Prostate gland (tissue), 2 donors: ENCODE results near the gene FBXO10.

Experiments used
- POLR2A ChIP-seq: fragments of 450-650 bp; IDR thresholded peaks from one replicate; pipeline ENCODE4 v1.6.1; 2016; ENCODE audit warnings: antibody characterized with exemption, mild to moderate bottlenecking
- POLR2AphosphoS5 ChIP-seq: sonication (generic); formaldehyde crosslinking; IDR thresholded peaks from one replicate; pipeline ENCODE4 v1.6.1; 2017; ENCODE audit warnings: antibody characterized with exemption
- TF ChIP-seq, protein P1 (sequence below), 4 experiments: fragments of 200-600 bp in 2 of 4; fragments of 450-650 bp in 2 of 4; sonication (generic) in 2 of 4; IDR thresholded peaks; 1 replicate in 3 of 4; 2 replicates in 1 of 4; pipeline ENCODE4 v1.5.1; 2016 to 2019; ENCODE audit warnings: antibody characterized with exemption in 4 of 4, mild to moderate bottlenecking in 2 of 4, moderate library complexity in 2 of 4

- TF ChIP-seq, protein P1, sequence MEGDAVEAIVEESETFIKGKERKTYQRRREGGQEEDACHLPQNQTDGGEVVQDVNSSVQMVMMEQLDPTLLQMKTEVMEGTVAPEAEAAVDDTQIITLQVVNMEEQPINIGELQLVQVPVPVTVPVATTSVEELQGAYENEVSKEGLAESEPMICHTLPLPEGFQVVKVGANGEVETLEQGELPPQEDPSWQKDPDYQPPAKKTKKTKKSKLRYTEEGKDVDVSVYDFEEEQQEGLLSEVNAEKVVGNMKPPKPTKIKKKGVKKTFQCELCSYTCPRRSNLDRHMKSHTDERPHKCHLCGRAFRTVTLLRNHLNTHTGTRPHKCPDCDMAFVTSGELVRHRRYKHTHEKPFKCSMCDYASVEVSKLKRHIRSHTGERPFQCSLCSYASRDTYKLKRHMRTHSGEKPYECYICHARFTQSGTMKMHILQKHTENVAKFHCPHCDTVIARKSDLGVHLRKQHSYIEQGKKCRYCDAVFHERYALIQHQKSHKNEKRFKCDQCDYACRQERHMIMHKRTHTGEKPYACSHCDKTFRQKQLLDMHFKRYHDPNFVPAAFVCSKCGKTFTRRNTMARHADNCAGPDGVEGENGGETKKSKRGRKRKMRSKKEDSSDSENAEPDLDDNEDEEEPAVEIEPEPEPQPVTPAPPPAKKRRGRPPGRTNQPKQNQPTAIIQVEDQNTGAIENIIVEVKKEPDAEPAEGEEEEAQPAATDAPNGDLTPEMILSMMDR (IDR thresholded peaks at IDR 0.05): no peak
- TF ChIP-seq POLR2A: no peak
- peak; percentile 22 for TF ChIP-seq POLR2AphosphoS5
Observed at GRCh38 chr9:37515620-37516258, 60.4 kb downstream of the FBXO10 start.
